ENCODE measurements around the gene ALAD.
A peak's percentile ranks its signal among the peaks of the same experiment; 100 is the strongest.
"Not testable (repeated sequence)": the region's sequence is repeated elsewhere in the genome, so short reads cannot be mapped to it uniquely, and the experiment has no call there.

ALAD gene

DNA sequence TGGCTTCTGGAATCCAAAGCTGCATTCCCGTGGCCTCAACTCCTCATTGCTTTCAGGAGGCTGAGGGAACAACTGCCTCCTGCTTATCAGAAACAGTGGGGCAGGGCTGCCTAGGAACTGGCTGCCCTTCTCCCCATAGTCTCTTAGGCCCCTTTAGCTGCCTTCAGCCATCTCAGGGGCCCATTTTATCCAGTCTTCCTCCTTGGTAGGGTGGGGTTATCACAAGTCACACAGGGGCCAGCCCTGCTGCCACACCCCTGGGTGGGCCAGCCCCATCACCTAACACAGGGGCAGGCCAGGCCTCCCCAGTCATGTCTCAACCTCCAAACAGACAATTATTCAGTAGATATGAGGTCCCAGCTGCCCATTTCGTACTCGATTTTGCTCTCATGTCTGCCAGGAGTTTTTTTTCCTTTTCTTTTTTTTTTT, 3.9 kb downstream of the ALAD start:
- no peak for DNase-seq

DNA sequence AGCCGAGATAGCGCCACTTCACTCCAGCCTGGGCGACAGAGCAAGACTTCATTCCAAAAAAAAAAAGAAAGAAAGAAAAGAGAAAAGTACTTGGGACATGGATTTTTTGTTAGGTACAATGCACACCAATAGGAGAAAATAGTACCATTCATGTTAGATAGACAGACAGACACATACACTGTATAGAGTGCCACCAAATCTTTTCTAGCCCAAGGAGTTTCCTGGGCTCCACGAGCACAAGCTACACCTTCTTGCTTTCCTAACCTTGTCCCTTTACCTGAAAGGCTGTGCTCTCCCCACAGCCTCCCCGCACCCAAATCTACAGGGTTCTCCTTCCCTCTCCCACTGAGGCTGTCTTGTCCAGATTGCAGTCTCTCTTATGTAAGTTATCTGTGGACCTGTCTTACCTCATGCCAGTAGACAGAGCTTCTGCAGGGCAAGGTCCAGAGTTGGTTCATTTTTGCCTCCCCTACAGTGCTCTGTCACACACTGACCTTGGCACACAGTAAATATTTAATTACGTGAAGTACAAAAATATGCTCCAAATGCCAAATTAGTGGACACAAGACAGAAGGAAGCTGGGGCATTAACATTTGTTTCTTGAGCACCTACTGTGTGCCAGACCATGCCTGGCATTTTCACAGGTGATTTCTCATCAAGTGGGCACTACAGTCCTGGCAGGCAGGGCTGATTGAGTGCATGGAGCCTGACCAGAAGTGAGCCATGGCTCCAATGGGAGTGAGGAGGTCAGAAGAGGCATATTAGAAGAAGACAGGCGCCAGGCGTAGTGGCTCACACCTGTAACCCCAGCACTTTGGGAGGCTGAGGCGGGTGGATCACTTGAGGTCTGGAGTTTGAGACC, 5.9 kb downstream of the ALAD start:
- DNase-seq = no peak

DNA sequence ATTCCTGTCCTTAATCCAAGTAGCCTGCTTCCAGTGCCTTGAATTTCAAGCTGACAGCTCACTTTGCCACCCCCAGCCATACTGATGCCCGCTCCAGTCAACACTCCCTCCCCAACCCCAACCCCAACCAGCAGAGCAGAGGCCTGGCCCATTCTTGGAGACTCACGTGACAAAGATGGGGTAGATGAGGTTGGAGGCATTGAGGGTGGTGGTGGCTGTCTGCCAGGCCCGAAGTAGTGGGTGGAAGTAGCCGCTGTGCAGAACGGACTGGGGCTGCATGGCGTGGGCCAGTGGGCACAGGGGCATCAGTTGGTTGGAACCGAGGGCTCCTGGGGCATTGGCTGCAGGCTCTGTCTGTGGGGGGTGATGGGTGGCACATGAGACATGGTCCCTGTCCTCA, 7.8 kb downstream of the ALAD start:
- DNase-seq = no peak

DNA sequence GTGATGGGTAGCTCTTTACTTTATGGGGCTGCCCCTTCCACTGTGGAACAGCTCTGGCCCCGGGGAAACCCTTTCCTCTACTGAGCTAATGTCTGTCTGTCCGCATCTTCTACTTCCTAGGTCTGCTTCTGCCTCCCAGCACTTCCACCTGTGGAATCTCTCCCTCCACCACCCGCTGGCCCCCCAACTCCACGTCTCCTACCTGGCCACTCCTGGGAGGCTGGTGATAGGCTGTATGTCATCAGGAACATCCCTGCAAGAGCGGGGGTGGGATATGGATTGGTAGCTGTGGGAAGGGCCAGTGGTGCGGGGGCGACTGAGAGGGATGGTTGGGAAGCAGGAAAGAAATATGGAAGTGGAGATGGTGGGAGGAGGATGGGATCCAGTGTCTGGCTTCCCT, 9.2 kb downstream of the ALAD start:
- DNase-seq = no peak

DNA sequence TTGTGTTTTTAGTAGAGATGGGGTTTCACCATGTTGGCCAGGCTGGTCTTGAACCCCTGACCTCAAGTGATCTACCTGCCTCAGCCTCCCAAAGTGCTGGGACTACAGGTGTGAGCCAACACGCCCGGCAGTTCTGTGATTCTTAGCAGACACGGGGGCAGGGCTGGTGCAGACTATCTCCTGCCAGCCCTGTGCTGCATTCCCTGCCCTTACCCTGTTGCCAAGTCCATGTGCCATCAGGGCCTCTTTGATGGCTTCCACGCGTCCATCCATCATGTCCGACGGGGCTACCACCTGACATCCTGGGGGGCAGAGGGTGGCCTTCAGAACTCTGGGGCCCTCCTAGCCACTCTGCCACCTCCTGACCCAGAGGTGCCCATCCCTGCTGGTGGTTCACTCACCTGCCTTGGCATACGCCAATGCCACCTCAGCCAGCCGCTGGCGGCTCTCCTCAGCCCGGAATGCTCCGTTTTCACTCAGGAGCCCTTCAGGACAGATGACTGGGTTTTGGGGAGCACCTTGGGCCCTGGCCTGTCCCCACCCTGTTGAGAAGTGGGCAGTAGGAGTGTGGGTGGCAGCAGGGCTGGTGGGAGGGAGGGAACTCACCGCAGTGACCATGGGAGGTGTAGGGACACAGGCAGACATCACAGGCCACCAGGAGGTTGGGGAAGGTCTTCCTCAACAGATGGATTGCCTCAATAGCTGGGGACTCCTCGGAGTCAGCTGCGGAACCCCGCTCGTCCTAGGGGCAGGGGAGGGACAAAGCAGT, 10.7 kb downstream of the ALAD start:
- no peak for DNase-seq

DNA sequence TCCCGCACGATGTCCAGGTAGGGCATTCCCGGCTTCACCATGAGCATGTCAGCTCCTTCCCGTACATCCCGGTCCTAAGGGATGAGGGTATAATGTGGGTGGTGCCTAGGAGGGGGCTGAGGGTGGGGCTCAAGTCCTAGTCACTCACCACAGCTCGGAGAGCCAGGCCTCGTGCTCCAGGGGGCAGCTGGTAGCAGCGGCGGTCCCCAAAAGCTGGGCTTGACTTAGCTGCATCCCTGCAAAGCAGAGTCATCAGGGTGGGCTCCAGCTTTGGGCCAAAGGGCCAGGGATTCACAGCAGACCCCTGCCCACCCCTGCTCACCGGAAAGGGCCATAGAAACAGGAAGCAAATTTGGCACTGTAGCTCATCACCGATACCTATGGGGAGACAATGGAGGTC, 11.6 kb downstream of the ALAD start:
- no peak for DNase-seq

DNA sequence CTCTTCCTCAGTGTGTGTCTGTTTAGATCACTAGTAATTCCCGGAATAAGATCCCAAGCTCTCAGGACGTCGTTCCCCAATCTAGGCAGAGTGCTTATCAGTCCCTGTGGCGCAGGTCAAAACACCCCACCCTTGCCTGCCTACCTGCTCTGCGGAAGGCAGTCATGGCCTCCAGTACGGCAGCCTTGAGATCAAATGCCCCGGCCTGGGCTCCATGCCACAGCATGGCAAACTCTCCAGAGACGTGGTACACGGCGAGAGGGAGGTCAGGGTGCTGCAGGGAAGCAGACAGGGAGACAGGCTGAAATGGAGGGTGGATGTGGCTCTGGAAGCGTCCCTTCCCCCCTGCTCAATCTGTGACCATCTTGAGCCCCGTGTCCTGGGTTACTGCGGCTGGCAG, 12.3 kb downstream of the ALAD start:
- DNase-seq = no peak

DNA sequence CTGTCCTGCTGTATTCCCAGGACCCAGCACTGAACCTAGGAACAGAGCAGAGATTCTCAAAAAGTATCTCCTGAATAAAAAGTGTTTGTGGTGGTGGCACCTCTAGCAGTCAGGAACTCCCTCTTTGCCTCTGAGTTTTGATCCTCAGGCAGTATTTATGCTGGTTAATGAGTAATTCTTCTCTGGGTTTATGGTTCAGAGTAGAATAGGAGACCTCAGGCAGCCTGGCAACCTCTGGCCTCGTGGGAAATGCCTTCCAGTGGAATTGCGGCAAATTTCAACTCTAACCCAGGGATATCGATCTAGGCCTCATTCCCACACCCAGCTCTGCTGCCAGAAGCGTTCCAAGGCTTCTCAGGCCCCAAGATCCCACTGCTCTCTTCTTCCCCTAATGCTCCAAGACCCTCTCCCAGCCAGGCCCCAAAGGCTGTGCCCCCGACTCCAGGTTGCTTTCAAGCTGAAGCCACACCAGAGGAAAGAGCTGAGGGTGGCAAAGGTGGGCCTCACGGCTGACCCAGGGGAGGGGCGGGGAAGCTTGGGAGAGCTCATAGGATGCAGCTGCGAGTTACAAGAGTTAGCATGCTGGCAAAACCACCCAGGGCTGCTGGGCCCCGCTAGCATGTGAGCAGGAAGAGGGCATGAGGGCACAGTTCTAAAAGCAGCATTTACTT, 13.4 kb downstream of the ALAD start:
- DNase-seq = no peak

DNA sequence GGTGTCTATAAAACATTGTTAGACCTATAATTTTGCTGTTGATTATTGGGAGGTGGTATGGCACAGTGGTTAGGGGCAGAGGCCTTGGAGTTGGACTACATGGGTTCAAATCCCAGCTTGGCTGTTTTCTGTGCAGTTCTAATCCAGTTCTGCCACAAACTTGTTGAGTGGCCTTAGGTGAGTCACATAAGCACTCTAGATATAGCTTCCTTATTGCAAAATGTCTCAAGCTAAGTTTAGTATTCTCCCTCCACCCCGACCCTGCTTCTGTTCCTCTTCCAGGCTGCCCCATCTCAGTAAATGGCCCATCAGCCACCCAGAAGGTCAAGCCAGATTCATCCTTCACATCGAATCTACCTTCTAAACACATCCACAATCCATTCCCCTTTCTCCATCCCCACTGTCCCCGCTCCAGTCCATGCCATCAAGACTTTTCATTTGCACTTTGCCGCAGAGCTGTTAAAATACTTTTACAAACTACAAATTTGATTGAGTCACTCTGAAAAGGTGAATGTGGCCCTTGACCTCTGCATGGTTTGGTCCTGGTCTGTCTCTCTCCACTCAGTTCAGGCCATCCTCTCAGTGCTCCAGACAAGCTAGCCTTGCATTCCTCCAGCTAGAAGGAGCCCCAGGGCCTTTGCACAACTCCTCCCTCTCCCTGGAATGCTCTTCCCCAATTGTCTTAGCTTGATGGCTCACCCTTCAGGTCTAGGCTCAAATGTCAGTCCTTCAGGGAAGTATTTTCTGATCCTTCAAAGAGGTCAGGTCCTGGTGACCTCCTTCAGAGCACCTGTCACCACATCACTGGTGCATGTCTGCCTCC, 14.3 kb downstream of the ALAD start:
- no peak for DNase-seq

DNA sequence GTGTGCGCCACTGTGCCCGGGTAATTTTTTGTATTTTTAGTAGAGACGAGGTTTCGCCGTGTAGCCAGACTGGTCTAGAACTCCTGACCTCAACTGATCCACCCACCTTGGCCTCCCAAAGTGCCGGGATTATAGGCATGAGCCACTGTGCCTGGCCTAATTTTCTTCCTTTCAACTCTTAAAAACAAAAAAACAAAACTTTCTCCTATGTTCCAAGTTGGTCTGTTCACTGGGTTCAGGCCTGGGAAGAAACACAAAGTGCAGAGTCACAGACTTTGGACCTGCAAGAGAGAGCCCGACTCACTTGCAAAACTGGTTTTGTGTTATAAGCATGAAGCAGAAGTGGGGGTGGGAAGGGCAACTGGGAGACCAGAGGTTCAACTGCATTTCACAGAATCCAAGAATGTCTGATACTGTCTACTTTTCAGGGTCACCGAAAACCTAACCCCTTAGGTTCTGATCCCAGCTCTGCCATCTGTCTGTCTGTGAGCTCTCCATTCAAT, 19.1 kb downstream of the ALAD start:
- no peak for DNase-seq

DNA sequence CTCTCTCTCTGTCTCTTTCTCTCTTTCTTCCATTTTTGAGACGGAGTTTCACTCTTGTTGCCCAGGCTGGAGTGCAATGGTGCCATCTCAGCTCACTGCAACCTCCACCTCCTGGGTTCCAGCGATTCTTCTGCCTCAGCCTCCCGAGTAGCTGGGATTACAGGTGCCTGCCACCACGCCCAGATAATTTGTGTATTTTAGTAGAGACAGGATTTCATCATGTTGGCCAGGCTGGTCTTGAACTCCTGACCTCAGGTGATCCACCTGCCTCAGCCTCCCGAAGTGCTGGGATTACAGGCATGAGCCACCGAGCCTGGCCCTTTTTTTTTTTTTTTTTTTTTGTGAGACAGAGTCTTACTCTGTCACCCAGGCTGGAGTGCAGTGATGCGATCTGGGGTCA, 19.6 kb downstream of the ALAD start:
- DNase-seq = not testable (repeated sequence)

DNA sequence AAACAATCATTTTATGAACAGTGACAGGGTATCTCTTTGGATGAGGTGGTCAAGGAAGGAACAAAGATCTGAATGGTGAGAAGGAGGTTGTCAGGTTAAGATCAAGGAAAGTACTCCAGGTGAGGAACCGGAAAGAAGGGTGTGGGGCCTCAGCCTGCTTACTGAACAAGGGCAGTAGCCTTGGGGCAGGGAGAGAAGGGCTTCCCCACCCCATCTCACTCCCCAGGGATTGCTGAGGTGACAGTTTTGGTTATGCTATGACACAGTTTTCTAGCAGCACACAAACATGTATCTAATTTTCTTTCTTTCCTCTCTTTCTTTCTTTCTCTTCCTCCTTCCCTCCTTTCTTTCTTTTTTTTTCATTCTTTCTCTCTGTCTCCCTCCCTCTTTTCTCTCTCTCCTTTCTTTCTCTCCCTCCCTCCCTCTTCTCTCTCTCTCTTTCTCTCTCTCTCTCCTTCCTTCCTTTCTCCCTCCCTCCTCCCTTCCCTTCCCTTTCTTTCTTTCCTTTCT, 20.2 kb downstream of the ALAD start:
- DNase-seq = no peak

DNA sequence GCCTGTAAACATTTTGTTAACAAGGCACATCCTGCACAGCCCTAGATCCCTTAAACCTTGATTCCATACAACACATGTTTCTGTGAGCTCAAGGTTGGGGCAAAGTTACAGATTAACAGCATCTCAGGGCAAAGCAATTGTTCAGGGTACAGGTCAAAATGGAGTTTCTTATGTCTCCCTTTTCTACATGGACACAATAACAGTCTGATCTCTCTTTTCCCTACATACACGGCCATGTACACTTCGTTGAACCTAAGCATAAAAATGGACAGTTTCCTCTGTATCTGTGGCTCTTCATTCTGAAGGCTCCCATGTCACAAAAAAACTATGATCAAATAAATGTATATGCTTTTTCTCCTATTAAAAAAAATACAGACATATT, 21.3 kb downstream of the ALAD start:
- DNase-seq = not testable (repeated sequence)

DNA sequence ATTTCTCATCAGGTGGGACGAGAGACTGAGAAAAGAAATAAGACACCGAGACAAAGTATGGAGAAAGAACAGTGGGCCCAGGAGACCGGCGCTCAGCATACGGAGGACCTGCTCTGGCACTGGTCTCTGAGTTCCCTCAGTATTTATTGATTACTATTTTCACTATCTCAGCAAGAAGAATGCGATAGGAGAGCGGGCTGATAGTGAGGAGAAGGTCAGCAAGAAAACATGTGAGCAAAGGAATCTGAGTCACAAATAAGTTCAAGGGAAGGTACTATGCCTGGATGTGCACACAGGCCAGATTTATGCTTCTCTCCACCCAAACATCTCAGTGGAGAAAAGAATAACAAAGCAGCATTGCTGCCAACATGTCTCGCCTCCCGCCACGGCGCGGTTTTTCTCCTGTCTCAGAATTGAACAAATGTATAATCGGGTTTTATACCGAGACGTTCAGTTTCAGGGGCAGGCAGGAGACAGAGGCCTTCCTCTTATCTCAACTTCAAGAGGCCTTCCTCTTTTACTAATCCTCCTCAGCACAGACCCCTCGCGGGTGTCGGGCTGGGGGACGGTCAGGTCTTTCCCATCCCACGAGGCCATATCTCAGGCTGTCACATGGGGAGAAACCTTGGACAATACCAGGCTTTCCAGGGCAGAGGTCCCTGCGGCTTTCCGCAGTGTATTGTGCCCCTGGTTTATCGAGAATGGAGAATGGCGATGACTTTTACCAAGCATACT, 21.8 kb downstream of the ALAD start:
- DNase-seq = not testable (repeated sequence)

DNA sequence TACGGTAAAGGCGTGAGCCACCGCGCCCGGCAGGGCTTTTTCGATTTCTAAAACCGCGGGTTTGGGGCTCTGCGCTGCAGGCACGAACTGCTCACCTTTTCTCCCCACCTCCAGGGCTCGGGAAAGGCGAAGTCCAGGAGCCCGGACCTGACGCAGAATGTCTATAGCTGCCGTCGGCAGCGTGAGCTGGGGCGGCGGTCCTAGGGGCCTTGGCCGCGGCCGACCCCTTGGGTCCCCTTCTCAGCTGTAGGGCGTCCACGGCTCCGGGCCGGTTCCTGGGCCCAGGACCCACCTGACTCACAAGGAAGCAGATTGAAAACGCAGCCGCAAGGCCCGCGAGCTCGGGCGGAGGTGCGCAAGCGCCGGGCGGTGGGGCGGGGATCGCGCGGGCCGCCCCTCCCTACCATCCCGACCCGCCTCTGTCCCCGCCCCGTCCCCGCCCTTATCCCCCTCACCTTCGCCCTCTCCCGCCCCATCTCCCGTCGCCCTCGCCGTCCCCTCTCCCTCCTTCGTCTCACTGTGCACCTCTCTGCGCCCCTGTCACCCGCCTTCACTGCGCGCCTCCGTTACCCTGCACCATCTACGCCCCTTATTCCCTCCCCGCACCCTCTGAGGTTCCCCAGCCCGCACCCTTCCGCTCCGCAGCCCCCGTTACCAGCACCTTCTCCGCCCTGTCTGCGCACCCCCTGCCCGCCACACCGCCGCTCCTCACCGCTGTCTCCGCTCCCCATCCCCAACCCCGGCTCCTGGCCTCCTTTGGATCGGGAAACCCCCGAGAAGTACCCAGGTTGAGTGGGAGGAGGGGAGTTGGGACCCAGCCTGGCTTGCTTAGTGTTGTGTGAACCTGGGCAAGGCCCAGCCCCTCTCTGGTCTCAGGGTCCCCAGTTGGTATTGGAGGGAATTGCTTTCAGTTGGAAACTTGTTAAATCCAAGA, 24.2 kb downstream of the ALAD start, which contains the start of gene HDHD3:
Gene HDHD3, minus strand, starts transcription at position 353 of the 934 bp plus-strand sequence. CDS start 2,632 bp downstream, outside the sequence.
- peak; percentile 47 for DNase-seq

DNA sequence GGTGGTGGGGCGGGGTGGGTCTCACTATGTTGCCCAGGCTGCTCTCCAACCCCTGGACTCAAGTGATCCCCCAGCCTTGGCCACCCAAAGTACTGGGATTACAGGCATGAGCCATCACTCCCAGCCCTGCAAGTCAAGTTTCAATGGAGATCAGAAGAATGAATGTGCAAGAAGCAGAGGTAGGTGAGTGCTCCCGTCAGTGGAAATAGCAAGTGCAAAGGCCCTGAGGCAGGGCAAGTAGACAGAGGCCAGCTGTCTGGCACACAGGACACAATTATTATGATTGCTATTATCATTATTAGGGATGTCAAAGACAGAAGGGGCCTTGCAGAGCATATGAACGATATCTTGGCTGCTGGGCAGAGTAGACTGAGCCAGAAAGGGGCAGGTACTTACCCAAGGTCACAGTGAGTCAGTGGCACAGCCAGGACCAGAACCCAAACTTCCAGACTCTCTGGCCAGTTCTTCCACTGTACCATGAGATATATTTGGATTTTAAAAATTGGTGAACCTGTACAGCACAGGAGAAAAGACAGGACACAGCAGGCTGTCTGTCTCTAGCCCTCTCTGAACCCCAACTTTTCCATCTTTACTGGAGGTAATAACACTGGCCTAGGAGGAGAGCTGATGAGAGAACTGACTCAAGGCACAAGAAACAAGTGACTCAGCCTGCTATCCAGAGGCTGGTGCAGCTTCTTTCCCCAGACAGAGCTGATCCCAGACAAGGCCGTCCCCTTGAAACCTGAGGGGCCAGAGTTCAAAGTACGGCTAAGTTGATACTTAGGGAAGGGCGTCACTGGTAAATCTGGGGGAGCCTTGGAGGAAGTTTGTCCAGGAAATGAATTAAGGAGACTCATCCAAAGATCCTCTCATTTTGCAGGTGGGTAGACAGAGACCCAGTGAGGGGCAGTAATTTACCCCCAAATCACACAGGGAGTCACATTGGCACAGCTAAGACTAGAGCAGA, 25.7 kb downstream of the ALAD start:
- DNase-seq = no peak

DNA sequence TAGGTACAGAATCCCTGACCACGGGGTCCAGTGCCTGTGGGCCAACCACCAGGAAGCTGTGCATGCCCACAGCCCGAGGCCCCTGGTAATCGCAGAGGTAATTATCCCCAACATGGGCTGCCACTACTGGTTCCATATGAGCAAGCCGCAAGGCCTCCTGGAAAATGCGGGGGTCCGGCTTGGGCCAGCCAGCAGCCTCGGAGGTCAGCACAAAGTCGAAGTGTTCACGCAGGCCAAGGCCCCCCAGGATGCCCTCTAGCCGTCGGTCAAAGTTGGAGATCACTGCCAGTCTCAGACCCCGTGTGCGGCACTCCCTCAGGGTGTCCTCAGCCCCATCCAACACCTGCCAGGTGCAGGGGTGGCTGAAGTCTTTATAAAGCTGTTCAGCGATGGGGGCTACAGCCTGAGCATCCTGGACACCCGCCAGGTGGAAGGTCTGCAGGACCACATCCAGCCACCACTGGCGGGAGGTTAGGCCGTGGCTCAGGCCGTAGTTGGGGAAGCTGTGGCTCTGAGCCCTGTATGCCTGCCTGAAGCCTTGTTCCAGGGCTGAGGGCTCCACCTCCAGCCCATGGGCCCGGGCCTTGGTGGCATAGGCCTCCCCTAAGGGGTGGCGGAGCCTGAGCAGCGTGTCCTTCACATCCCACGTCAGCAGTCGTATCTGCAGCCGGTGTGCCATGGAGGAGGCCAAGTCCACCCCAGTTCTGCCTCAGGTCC, 27.2 kb downstream of the ALAD start:
- DNase-seq = no peak

DNA sequence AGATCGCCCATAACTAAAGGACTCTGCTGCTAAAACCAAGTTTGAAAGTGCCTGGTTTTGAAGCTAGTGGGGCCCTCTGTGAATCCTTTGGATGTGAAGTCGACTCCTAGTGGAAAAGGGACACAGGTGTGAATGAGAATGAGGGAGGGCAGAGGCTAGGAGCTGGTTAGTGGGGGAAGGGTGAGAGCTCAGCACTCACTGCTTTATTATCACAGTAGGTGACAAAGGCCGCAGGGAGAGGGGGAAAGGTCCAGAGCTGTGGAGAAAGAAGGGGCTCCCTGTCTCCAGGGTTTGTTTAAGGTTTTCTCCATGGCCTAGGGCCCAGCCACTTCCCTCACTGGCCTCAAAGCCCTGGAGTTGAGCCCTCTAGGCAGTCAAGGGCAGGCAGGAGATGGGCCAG, 27.8 kb downstream of the ALAD start:
- no peak for DNase-seq

Measured in kidney glomerular epithelial cell (primary cell).